ENCODE results near the gene PLEKHF1.

Gene PLEKHF1

DNA sequence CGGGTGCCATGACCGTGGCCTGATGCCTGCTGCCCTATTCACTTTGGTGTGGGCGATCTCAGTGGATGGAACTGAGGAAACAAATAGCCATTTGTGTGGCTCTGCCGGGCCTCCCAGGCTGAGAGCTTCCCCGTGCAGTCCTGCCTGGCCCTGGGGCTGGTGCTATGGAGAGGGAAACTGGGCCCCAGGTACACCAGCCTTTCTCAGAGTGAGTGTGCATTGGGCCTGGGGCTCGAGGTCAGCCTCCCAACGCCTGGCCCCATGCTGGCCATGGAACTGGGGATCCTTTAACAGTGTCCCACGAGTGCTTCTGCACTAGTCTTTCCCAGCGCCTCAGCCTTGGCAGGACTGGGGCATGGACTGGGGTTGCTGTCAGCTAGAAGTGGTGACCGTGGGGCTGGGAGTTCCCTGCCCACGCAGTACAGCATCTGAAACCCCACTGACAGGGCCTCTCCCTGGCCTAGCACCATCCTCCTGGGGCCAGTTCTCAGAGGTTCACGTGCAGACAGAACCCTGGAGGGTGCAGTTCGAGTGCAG lies 10.5 kb downstream of the PLEKHF1 start:
- H3K36me3 ChIP-seq (ENCODE audit: insufficient read depth, low read length) = no peaks in the 10 kb centered on the region
- H3K9ac ChIP-seq (ENCODE audit: low read depth, low read length) = no peak overlapping the region
- no peaks in the 10 kb centered on the region for H3K9me3 ChIP-seq (ENCODE audit: control insufficient read depth, insufficient read depth, low read length)
- H3K4me1 ChIP-seq (ENCODE audit: insufficient read depth, low read length) = no peaks in the 10 kb centered on the region

DNA sequence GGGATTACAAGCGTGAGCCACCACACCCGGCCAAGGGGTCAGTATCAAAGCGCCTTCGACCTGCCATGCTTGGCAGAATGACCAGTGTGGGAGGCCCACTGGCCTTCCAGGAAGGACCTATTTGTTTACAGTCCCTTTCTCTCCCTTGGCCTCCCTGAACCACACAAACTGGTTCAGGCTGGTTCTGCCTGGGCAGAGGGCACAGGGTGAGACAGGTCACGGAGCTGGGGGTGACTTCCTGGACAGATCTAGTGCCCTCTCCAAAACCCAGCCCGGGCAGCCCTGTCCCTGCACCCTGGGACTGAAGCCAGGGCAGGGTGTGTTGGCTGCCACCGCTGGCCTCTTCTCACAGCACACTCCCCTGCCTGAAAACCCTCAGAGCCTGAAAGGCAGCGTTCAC lies 11.3 kb downstream of the PLEKHF1 start:
- H3K36me3 ChIP-seq (ENCODE audit: insufficient read depth, low read length) = no peaks in the 10 kb centered on the region
- no peaks in the 10 kb centered on the region for H3K4me1 ChIP-seq (ENCODE audit: insufficient read depth, low read length)
- no peak overlapping the region for H3K9ac ChIP-seq (ENCODE audit: low read depth, low read length)

GRCh38 chr19:29677001-29677817 lies 11.9 kb downstream of the PLEKHF1 start:
- Histone ChIP-seq H3K4me1 (ENCODE audit: insufficient read depth, low read length) (no peaks in the 10 kb centered on the region), H3K9me3 (ENCODE audit: control insufficient read depth, insufficient read depth, low read length) (no peaks in the 10 kb centered on the region), H3K36me3 (ENCODE audit: insufficient read depth, low read length) (no peaks in the 10 kb centered on the region), H3K9ac (ENCODE audit: low read depth, low read length) (no peak overlapping the region)

More for the DNA sequence above, 11.3 kb downstream of the PLEKHF1 start:
- no peaks in the 10 kb centered on the region for H3K9me3 ChIP-seq (ENCODE audit: control insufficient read depth, insufficient read depth, low read length)

DNA sequence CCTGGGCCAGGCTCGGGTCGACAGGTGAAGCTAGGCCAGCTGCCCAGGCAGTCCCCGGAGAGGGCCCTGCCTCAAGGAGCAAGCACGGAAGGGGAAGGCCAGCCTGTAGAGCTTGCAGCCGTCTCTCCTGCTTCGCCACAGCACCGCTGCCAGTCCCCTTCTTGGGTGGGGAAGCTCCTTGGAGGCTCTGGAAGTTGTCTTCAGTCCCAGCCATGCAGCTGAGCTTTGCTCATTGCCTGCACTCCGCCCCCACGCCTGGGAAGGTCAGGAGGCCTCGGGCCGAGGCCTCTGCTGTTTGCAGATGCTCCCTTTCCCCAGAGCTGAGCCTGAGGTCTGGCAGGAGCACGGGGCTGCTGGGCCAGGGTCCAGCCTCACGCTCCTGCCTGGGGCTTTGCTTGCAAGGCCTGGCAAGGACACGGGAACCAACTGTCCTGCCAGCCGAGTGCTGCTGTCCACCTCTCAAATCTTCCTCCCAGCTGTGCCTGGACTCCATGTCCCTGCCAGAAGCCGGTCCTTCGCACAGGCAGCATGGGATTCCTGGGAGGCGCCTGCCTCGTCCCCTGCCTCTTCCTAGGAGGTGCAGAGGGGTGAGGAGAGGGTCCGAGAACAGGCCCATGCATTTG lies 13.3 kb downstream of the PLEKHF1 start:
- Histone ChIP-seq H3K9me3 (ENCODE audit: control insufficient read depth, insufficient read depth, low read length) (no peaks in the 10 kb centered on the region), H3K4me1 (ENCODE audit: insufficient read depth, low read length) (peaks cover 6% of the 10 kb centered on the region; the same call in 1 of the 2 replicates), H3K9ac (ENCODE audit: low read depth, low read length) (no peak overlapping the region), H3K36me3 (ENCODE audit: insufficient read depth, low read length) (no peaks in the 10 kb centered on the region)

- Histone ChIP-seq H3K36me3 (ENCODE audit: insufficient read depth, low read length) (no peaks in the 10 kb centered on the region), H3K9ac (ENCODE audit: low read depth, low read length) (no peak overlapping the region)
Observed at GRCh38 chr19:29679598-29680210, 14.4 kb downstream of the PLEKHF1 start.

DNA sequence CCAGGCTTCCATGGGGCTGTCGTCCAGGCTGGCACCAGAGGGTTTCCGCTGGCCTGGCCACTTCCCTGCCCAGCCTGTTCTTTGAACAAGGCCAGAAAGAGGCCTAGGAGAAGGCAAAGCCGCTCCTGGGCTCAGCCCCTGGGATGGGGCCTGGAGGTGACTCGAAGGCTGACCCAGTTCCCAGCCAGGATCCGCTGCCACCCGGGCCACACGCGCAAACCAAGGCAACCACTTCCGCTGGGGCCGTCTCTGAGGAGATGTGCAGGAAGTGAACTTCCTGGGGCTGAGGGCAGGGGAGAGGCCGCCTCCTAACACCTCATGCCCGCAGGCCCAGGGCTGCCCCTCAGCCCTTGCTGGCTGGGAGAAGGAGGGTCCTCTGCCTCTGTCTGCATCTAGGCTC lies 15.2 kb downstream of the PLEKHF1 start:
- H3K9me3 ChIP-seq (ENCODE audit: control insufficient read depth, insufficient read depth, low read length) = no peaks in the 10 kb centered on the region
- no peak overlapping the region for H3K9ac ChIP-seq (ENCODE audit: low read depth, low read length)
- peaks cover 6% of the 10 kb centered on the region; the same call in 1 of the 2 replicates for H3K4me1 ChIP-seq (ENCODE audit: insufficient read depth, low read length)
- H3K36me3 ChIP-seq (ENCODE audit: insufficient read depth, low read length) = no peaks in the 10 kb centered on the region

More at GRCh38 chr19:29679598-29680210, 14.4 kb downstream of the PLEKHF1 start:
- Histone ChIP-seq H3K4me1 (ENCODE audit: insufficient read depth, low read length) (peaks cover 6% of the 10 kb centered on the region; the same call in 1 of the 2 replicates), H3K9me3 (ENCODE audit: control insufficient read depth, insufficient read depth, low read length) (no peaks in the 10 kb centered on the region)

DNA sequence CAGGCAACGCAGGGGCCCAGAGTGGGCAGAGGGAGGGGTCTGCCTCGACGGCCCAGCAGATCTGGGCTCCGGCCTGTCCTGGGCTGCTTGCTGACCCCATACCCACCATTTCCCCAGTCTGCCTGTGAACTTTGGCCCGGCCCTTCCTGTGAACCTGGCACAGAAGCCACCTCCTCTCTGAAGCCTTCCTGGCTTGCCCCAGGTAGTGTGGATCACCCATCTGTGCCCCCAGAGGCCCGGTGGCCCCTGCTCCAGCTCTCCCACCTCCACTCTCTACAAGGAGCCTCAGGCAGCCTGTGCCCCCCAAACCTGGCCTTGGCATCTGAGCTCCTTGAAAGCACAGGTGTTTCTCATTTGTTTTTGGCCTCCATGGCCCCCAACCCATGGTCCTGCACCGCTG lies 15.7 kb downstream of the PLEKHF1 start:
- Histone ChIP-seq H3K36me3 (ENCODE audit: insufficient read depth, low read length) (no peaks in the 10 kb centered on the region), H3K9ac (ENCODE audit: low read depth, low read length) (no peak overlapping the region), H3K9me3 (ENCODE audit: control insufficient read depth, insufficient read depth, low read length) (no peaks in the 10 kb centered on the region), H3K4me1 (ENCODE audit: insufficient read depth, low read length) (peaks cover 6% of the 10 kb centered on the region; the same call in 1 of the 2 replicates)

- H3K9ac ChIP-seq (ENCODE audit: low read depth, low read length) = no peak overlapping the region
- peaks cover 6% of the 10 kb centered on the region; the same call in 1 of the 2 replicates for H3K4me1 ChIP-seq (ENCODE audit: insufficient read depth, low read length)
- H3K36me3 ChIP-seq (ENCODE audit: insufficient read depth, low read length) = no peaks in the 10 kb centered on the region
- H3K9me3 ChIP-seq (ENCODE audit: control insufficient read depth, insufficient read depth, low read length) = no peaks in the 10 kb centered on the region
Observed at GRCh38 chr19:29681422-29682235, 16.4 kb downstream of the PLEKHF1 start.

DNA sequence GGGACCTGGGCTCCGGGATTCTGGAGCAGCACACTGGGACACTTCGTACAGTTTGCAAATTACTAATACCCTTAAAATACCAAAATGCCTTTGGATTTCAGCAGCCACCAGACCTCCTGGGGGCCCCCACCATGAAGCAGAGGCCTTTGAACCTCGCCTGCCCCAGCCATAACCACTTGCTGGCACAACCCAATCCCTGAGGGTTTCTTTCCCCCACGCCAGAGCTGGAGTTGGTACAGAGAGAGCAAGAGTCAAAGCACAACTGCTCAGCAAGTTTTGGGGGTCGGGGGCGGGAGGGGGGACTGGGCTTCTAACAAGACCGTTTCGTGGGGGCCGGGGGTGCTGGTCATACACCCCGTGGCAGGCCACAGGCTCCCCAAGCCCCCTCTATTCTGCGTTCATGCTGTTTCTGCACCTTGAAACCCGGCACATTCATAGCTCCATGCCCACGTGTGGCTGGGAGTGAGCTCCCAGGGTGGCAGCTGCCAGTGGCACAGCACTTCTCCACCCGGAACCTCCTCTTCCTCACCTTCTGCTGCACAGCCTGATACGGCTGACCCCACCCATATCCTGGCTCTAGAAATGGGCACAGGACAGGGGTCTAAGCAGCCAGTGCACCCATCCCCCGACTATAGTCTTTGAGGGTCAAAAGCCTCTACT lies 17.1 kb downstream of the PLEKHF1 start:
- H3K4me1 ChIP-seq (ENCODE audit: insufficient read depth, low read length) = peaks cover 6% of the 10 kb centered on the region; the same call in 1 of the 2 replicates
- no peak overlapping the region for H3K9ac ChIP-seq (ENCODE audit: low read depth, low read length)
- no peaks in the 10 kb centered on the region for H3K36me3 ChIP-seq (ENCODE audit: insufficient read depth, low read length)
- no peaks in the 10 kb centered on the region for H3K9me3 ChIP-seq (ENCODE audit: control insufficient read depth, insufficient read depth, low read length)

DNA sequence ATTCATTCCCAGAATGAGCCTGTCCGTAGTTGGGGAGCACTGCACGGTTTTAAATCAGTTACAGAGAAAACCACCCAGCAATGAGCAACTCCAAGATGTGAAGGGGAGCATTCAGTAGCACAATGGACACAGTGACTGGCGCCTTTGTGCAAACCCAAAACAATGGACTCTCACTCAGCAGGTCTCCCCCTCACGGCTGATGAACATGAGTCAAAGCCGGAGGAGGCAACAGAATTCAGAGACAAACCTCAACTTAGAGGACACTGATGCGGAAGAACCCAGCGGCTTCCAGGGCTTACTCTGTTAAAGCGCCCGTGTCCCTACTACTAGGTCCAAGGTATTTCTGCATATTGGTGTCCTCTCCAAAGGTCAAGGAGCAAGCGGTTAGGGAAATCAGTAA lies 17.7 kb downstream of the PLEKHF1 start:
- no peaks in the 10 kb centered on the region for H3K36me3 ChIP-seq (ENCODE audit: insufficient read depth, low read length)
- H3K9ac ChIP-seq (ENCODE audit: low read depth, low read length) = no peak overlapping the region
- peaks cover 6% of the 10 kb centered on the region; the same call in 1 of the 2 replicates for H3K4me1 ChIP-seq (ENCODE audit: insufficient read depth, low read length)
- no peaks in the 10 kb centered on the region for H3K9me3 ChIP-seq (ENCODE audit: control insufficient read depth, insufficient read depth, low read length)

- Histone ChIP-seq H3K9me3 (ENCODE audit: control insufficient read depth, insufficient read depth, low read length) (no peaks in the 10 kb centered on the region), H3K9ac (ENCODE audit: low read depth, low read length) (no peak overlapping the region), H3K36me3 (ENCODE audit: insufficient read depth, low read length) (no peaks in the 10 kb centered on the region), H3K4me1 (ENCODE audit: insufficient read depth, low read length) (peaks cover 6% of the 10 kb centered on the region; the same call in 1 of the 2 replicates)
Observed at GRCh38 chr19:29685326-29685725, 20.1 kb downstream of the PLEKHF1 start.

GRCh38 chr19:29686285-29686805 lies 21.1 kb downstream of the PLEKHF1 start:
- peaks cover 4% of the 10 kb centered on the region; the same call in 1 of the 2 replicates for H3K9me3 ChIP-seq (ENCODE audit: control insufficient read depth, insufficient read depth, low read length)
- no peak overlapping the region for H3K9ac ChIP-seq (ENCODE audit: low read depth, low read length)
- no peaks in the 10 kb centered on the region for H3K36me3 ChIP-seq (ENCODE audit: insufficient read depth, low read length)
- peaks cover 6% of the 10 kb centered on the region; the same call in 1 of the 2 replicates for H3K4me1 ChIP-seq (ENCODE audit: insufficient read depth, low read length)

GRCh38 chr19:29687244-29687896 lies 22.1 kb downstream of the PLEKHF1 start:
- no peaks in the 10 kb centered on the region for H3K36me3 ChIP-seq (ENCODE audit: insufficient read depth, low read length)
- H3K4me1 ChIP-seq (ENCODE audit: insufficient read depth, low read length) = peaks cover 6% of the 10 kb centered on the region; the same call in 1 of the 2 replicates
- H3K9ac ChIP-seq (ENCODE audit: low read depth, low read length) = no peak overlapping the region
- peaks cover 4% of the 10 kb centered on the region; the same call in 1 of the 2 replicates for H3K9me3 ChIP-seq (ENCODE audit: control insufficient read depth, insufficient read depth, low read length)

Data from ES-I3 (cell line).